Heart left ventricle (tissue), 16 donors: ENCODE data around the gene DPM2. TPM values are rescaled to one million over a fixed set of nuclear protein-coding genes. Genes with fewer than 3 reads are reported as not detected.
A peak's percentile ranks its signal among the peaks of the same experiment; 100 is the strongest.

Experiments used
- ATAC-seq, 4 donors: fragments of 200-7000 bp; cut with Tn5 transposase; one replicate each; pipeline ENCODE4 v1.9.1; 2020 to 2022; ENCODE audit warnings: moderate library complexity in 4 of 4, mild to moderate bottlenecking in 3 of 4, moderate number of reproducible peaks in 1 of 4
- DNase-seq, 5 donors: peaks; one replicate each; pipeline ENCODE4 v3.0.0-alpha.2; 2020
- H3K27ac ChIP-seq, 12 donors: fragments of 200-600 bp; sonication (generic) in 4 of 12; one replicate each; pipeline versions ENCODE4 v1.5.0 to v1.8.0; 2016 to 2022; ENCODE audit warnings: mild to moderate bottlenecking in 2 of 12
- H3K27me3 ChIP-seq, 9 donors: fragments of 200-600 bp; sonication (generic) in 2 of 9; one replicate each; pipeline versions ENCODE4 v1.5.1 to v1.8.0; 2016 to 2022; ENCODE audit warnings: mild to moderate bottlenecking in 3 of 9
- H3K36me3 ChIP-seq, 9 donors: fragments of 200-600 bp; sonication (generic) in 2 of 9; one replicate each; pipeline versions ENCODE4 v1.5.0 to v1.8.0; 2018 to 2022; ENCODE audit warnings: mild to moderate bottlenecking in 2 of 9
- H3K4me1 ChIP-seq, 12 donors: fragments of 200-600 bp; sonication (generic) in 4 of 12; one replicate each; pipeline versions ENCODE4 v1.5.0 to v1.8.0; 2016 to 2022; ENCODE audit warnings: mild to moderate bottlenecking in 3 of 12
- H3K4me3 ChIP-seq, 12 donors: fragments of 200-600 bp; sonication (generic) in 4 of 12; one replicate each; pipeline versions ENCODE4 v1.5.0 to v1.8.0; 2017 to 2022; ENCODE audit warnings: mild to moderate bottlenecking in 9 of 12, moderate library complexity in 4 of 12
- H3K9me3 ChIP-seq, 12 donors: fragments of 200-600 bp; sonication (generic) in 4 of 12; one replicate each; pipeline versions ENCODE4 v1.5.0 to v1.8.0; 2016 to 2022; ENCODE audit warnings: mild to moderate bottlenecking in 1 of 12
- POLR2A ChIP-seq, 2 donors: fragments of 450-650 bp; IDR thresholded peaks; one replicate each; pipeline ENCODE4 v1.6.1; 2017; ENCODE audit warnings: antibody characterized with exemption in 2 of 2, mild to moderate bottlenecking in 2 of 2, moderate library complexity in 2 of 2
- WGBS, 4 donors: extraction: QIAGEN DNeasy Blood & Tissue Kit in 2 of 4; methylation state at CpG; one replicate each; pipeline versions ENCODE4 v1.1.5 to v1.1.7; 2013 to 2018; 5-methylcytosine and 5-hydroxymethylcytosine counted together
- intact Hi-C, 10 donors: fragments of 100-400 bp; cut with DNase I; formaldehyde crosslinking; loops; one replicate each; pipeline versions ENCODE4 v1.11.1 to v1.14.2; 2022
- polyA plus RNA-seq, 2 donors: library from polyadenylated mRNA; stranded (reverse); fragments of 200-250 nt; gene quantifications; one replicate each; pipeline ENCODE4 v1.2.3, GENCODE V29; 2013
- total RNA-seq, 9 donors: library from RNA; depleted of rRNA in 2 of 9; stranded (reverse); fragments of >200 nt in 2 of 9; fragmentation: NEBNext Ultra II Directional in 3 of 9; extraction: Animal tissue kit (Norgen Biotek cat#: 25700) in 3 of 9; gene quantifications; one replicate each; pipeline versions ENCODE4 v1.1.0 to v1.2.4, GENCODE V29; 2016 to 2023
- TF ChIP-seq, protein P1 (sequence below), 12 donors: fragments of 200-600 bp; sonication (generic) in 4 of 12; IDR thresholded peaks; one replicate each; pipeline versions ENCODE4 v1.5.0 to v1.8.0; 2018 to 2022; ENCODE audit warnings: antibody characterized with exemption in 12 of 12, mild to moderate bottlenecking in 5 of 12
- donor health status: ischemic (EF 13 %, LVEDD 7.1; RV severe dilation, severe dysfunction).
- donor health status: healthy with polysubstance abuse.
- donor health status: DM: no; HTN: yes; CAD: no.
- donor health status: DM: no; HTN: no; CAD: no.
- donor health status: ischemic (EF 25% LVEDD 6.9; RV normal size, moderate dysfunction).
- donor health status: ischemic (EF 25% LVEDD 5.7; RV mildly dilated, moderate dysfunction).
- donor health status: healthy.
- donor health status: DM: yes; HTN: yes; CAD: no.
- donor health status: ischemic (EF 35%, LVEDD 5.7; RV mildly dilated, moderate dysfunction).
- donor health status: nonischemic (EF 11% LVEDD 7.7; RV severe dilation, severe dysfunction).
- donor health status: DM: yes; HTN: yes; CAD: no.
- donor health status: PGD.
- donor health status: ischemic (EF 29% LVEDD 5.4; RV normal size, mild dysfunction).
- donor health status: nonischemic (EF 23%, LVEDD 6.1; RV moderate dilation, normal function).

Gene DPM2
- total and polyA plus RNA-seq, 11 donors = 7.2 to 31.7 (median 13.5) TPM

DNA sequence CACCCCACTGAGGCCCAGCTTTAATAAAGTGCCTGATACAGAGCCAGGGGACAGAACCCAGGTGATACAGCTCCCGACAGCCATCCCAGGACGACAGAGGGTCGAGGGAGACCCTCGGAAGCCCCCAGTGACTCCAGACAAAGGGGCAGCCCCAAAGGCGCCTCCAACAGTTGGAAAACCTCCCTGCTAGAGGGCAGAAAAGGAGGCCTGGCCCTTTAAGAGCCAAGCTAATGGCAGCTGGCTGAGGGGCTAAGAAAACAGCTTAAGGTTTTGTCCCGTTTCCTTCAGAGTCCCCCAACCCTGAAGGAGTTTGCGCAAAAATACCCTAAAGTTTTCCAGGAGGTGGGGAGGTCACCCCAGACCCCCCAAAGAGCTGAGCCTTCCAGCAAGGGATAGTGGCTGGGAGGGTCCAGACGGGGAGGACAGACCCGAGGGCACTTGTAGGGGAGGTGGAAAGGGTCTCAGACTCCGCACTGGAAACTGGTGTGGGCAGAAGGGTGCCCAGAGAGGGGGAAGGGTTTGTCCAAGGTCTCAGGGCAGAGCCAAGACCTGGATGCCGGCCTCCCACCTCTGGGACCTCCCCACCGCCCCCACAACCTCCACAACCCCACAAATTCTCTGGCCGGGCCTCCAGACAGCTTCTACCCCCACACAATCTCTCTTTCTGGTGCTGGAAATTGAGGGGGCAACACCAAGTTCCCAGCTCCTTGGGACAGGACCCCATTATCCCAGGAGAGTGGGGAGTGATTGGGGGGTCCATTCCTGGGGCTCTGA lies 52.0 kb downstream of the DPM2 start:
- intact Hi-C loops = loop anchor here in 1 of 10 donors (10.0 kb wide), 1 partner anchor 401 kb away; no protein-coding TSS in a partner anchor
- DNase-seq (peak in 1 of 5 donors; percentile 45), ATAC-seq (no peak)
- Histone ChIP-seq H3K27me3 (no peaks in the 10 kb centered on the region), H3K36me3 (peaks cover 3 to 62% (median 47%) of the 10 kb centered on the region in 9 donors), H3K4me3 (no peak overlapping the region), H3K9me3 (no peaks in the 10 kb centered on the region), H3K27ac (peak overlapping the region in 7 of 12 donors; percentile 8 to 66 (median 39)), H3K4me1 (peaks cover 0 to 48% (median 18%) of the 10 kb centered on the region in 12 donors)
- WGBS, 4 donors = 78 to 88% (median 81%) methylated on average over 11 to 13 of the region's 13 CpGs
- no peak for TF ChIP-seq POLR2A (IDR thresholded peaks at IDR 0.05)
- TF ChIP-seq, protein P1, sequence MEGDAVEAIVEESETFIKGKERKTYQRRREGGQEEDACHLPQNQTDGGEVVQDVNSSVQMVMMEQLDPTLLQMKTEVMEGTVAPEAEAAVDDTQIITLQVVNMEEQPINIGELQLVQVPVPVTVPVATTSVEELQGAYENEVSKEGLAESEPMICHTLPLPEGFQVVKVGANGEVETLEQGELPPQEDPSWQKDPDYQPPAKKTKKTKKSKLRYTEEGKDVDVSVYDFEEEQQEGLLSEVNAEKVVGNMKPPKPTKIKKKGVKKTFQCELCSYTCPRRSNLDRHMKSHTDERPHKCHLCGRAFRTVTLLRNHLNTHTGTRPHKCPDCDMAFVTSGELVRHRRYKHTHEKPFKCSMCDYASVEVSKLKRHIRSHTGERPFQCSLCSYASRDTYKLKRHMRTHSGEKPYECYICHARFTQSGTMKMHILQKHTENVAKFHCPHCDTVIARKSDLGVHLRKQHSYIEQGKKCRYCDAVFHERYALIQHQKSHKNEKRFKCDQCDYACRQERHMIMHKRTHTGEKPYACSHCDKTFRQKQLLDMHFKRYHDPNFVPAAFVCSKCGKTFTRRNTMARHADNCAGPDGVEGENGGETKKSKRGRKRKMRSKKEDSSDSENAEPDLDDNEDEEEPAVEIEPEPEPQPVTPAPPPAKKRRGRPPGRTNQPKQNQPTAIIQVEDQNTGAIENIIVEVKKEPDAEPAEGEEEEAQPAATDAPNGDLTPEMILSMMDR (IDR thresholded peaks at IDR 0.05) = no peak

Other genes starting within 250 kb of the DPM2 start
- under 1 TPM in 2 of 9 donors, not detected in 7; 0.15 to 0.87 TPM for gene CFAP157, start 230.9 kb downstream of the DPM2 start, total RNA-seq
- under 1 TPM; 0.08 TPM for gene CFAP157, start 230.9 kb downstream of the DPM2 start, polyA plus RNA-seq
- 10 to 100 TPM in 7 of 9 donors, 1 to 10 TPM in 2; 7.3 to 30.5 (median 13.5) TPM for gene PTRH1, start 222.2 kb downstream of the DPM2 start, total RNA-seq
- gene PTRH1, start 222.2 kb downstream of the DPM2 start, polyA plus RNA-seq = 10 to 100 TPM; 14.0 to 44.7 TPM
- gene TTC16, start 221.8 kb downstream of the DPM2 start, total RNA-seq = under 1 TPM in 8 of 9 donors, not detected in 1; 0.09 to 0.61 (median 0.24) TPM
- gene TTC16, start 221.8 kb downstream of the DPM2 start, polyA plus RNA-seq = under 1 TPM in 1 of 2 donors, not detected in 1; 0.34 TPM
- 1 to 10 TPM; 1.7 to 9.2 (median 3.3) TPM for gene TOR2A, start 202.6 kb downstream of the DPM2 start, total RNA-seq
- gene TOR2A, start 202.6 kb downstream of the DPM2 start, polyA plus RNA-seq = 1 to 10 TPM; 3.4 to 5.2 TPM
- 10 to 100 TPM; 13.7 to 38.9 (median 16.9) TPM for gene SH2D3C, start 159.2 kb downstream of the DPM2 start, total RNA-seq
- 10 to 100 TPM; 21.1 to 24.8 TPM for gene SH2D3C, start 159.2 kb downstream of the DPM2 start, polyA plus RNA-seq
- gene CDK9, start 151.8 kb downstream of the DPM2 start, total RNA-seq = 10 to 100 TPM; 35.6 to 60.3 (median 47.8) TPM
- 10 to 100 TPM; 26.2 to 30.4 TPM for gene CDK9, start 151.8 kb downstream of the DPM2 start, polyA plus RNA-seq
- 10 to 100 TPM; 39.9 to 55.1 (median 41.5) TPM for gene FPGS, start 135.0 kb downstream of the DPM2 start, total RNA-seq
- 10 to 100 TPM; 36.8 to 50.1 TPM for gene FPGS, start 135.0 kb downstream of the DPM2 start, polyA plus RNA-seq
- gene ENG, start 83.2 kb downstream of the DPM2 start, total RNA-seq = 100 to 1,000 TPM; 116 to 252 (median 133) TPM
- 100 to 1,000 TPM; 156 to 245 TPM for gene ENG, start 83.2 kb downstream of the DPM2 start, polyA plus RNA-seq
- gene AK1, start 60.2 kb downstream of the DPM2 start, total RNA-seq = 100 to 1,000 TPM; 415 to 810 (median 586) TPM
- 1,000 to 10,000 TPM in 1 of 2 donors, 100 to 1,000 TPM in 1; 312 to 1,060 TPM for gene AK1, start 60.2 kb downstream of the DPM2 start, polyA plus RNA-seq
- gene ST6GALNAC6, start 38.3 kb downstream of the DPM2 start, total RNA-seq = 10 to 100 TPM; 28.4 to 75.9 (median 45.6) TPM
- 10 to 100 TPM; 35.7 to 37.5 TPM for gene ST6GALNAC6, start 38.3 kb downstream of the DPM2 start, polyA plus RNA-seq
- gene ST6GALNAC4, start 20.8 kb downstream of the DPM2 start, total RNA-seq = 10 to 100 TPM; 28.3 to 66.1 (median 42.6) TPM
- gene ST6GALNAC4, start 20.8 kb downstream of the DPM2 start, polyA plus RNA-seq = 10 to 100 TPM; 17.0 to 72.0 TPM
- gene PIP5KL1, start 7.1 kb downstream of the DPM2 start, total RNA-seq = under 1 TPM in 7 of 9 donors, not detected in 2; 0.33 to 0.77 (median 0.51) TPM
- under 1 TPM; 0.12 to 0.15 TPM for gene PIP5KL1, start 7.1 kb downstream of the DPM2 start, polyA plus RNA-seq
- gene EEIG1, start 43.1 kb upstream of the DPM2 start, total RNA-seq = 10 to 100 TPM in 7 of 9 donors, 1 to 10 TPM in 2; 5.4 to 45.2 (median 24.1) TPM
- 10 to 100 TPM in 1 of 2 donors, 1 to 10 TPM in 1; 9.2 to 10.4 TPM for gene EEIG1, start 43.1 kb upstream of the DPM2 start, polyA plus RNA-seq
- gene NAIF1, start 129.5 kb upstream of the DPM2 start, total RNA-seq = 1 to 10 TPM; 3.5 to 8.9 (median 7.2) TPM
- gene NAIF1, start 129.5 kb upstream of the DPM2 start, polyA plus RNA-seq = 1 to 10 TPM; 4.0 to 5.0 TPM
- 10 to 100 TPM in 3 of 9 donors, 1 to 10 TPM in 6; 3.2 to 15.1 (median 6.7) TPM for gene SLC25A25, start 130.4 kb upstream of the DPM2 start, total RNA-seq
- 1 to 10 TPM; 1.7 to 8.8 TPM for gene SLC25A25, start 130.4 kb upstream of the DPM2 start, polyA plus RNA-seq
- gene PTGES2, start 189.9 kb upstream of the DPM2 start, total RNA-seq = 100 to 1,000 TPM; 116 to 166 (median 139) TPM
- gene PTGES2, start 189.9 kb upstream of the DPM2 start, polyA plus RNA-seq = 100 to 1,000 TPM; 143 to 179 TPM
- 1 to 10 TPM in 1 of 9 donors, not detected in 8; 5.8 TPM for gene LCN2, start 211.6 kb upstream of the DPM2 start, total RNA-seq
- 1 to 10 TPM in 1 of 2 donors, not detected in 1; 1.1 TPM for gene LCN2, start 211.6 kb upstream of the DPM2 start, polyA plus RNA-seq
- 100 to 1,000 TPM in 2 of 9 donors, 10 to 100 TPM in 7; 29.9 to 280 (median 46.4) TPM for gene BBLN, start 222.4 kb upstream of the DPM2 start, total RNA-seq
- 100 to 1,000 TPM in 1 of 2 donors, 10 to 100 TPM in 1; 47.3 to 122 TPM for gene BBLN, start 222.4 kb upstream of the DPM2 start, polyA plus RNA-seq